ENCODE data around the gene THOC5.
"Not testable (repeated sequence)": the region's sequence is repeated elsewhere in the genome, so short reads cannot be mapped to it uniquely, and the experiment has no call there.

THOC5 gene

GRCh38 chr22:29553351-29554224, at the start of gene THOC5:
Gene THOC5, minus strand, starts transcription at chr22:29553757. Its CDS starts 4,610 bp downstream, at chr22:29549147.
- peak; percentile 82 to 85 for DNase-seq (ENCODE audit: low read depth in 2 of 2)

GRCh38 chr22:29598684-29599020, 45.1 kb upstream of the THOC5 start:
- DNase-seq (ENCODE audit: low read depth in 2 of 2): no peak

GRCh38 chr22:29597871-29598683, 44.5 kb upstream of the THOC5 start:
- not testable (repeated sequence) for DNase-seq (ENCODE audit: low read depth in 2 of 2)

GRCh38 chr22:29596408-29596807, 42.9 kb upstream of the THOC5 start:
- DNase-seq (ENCODE audit: low read depth in 2 of 2): no peak

GRCh38 chr22:29594447-29594846, 40.9 kb upstream of the THOC5 start:
- not testable (repeated sequence) for DNase-seq (ENCODE audit: low read depth in 2 of 2)

- no peak for DNase-seq (ENCODE audit: low read depth in 2 of 2)
These were observed 40.4 kb upstream of the THOC5 start for GRCh38 chr22:29593923-29594322.

GRCh38 chr22:29587938-29588699, 34.6 kb upstream of the THOC5 start:
- no peak for DNase-seq (ENCODE audit: low read depth in 2 of 2)

- DNase-seq (ENCODE audit: low read depth in 2 of 2): not testable (repeated sequence)
These were observed 32.7 kb upstream of the THOC5 start for GRCh38 chr22:29586193-29586705.

- DNase-seq (ENCODE audit: low read depth in 2 of 2): no peak
These were observed 31.4 kb upstream of the THOC5 start for GRCh38 chr22:29584975-29585374.

GRCh38 chr22:29581799-29582198, 28.2 kb upstream of the THOC5 start:
- DNase-seq (ENCODE audit: low read depth in 2 of 2): no peak

- no peak for DNase-seq (ENCODE audit: low read depth in 2 of 2)
These were observed 26.7 kb upstream of the THOC5 start for GRCh38 chr22:29580200-29580810.

- no peak for DNase-seq (ENCODE audit: low read depth in 2 of 2)
These were observed 25.1 kb upstream of the THOC5 start for GRCh38 chr22:29578462-29579200.

GRCh38 chr22:29574762-29575450, 21.3 kb upstream of the THOC5 start:
- DNase-seq (ENCODE audit: low read depth in 2 of 2): no peak

GRCh38 chr22:29570912-29571549, 17.5 kb upstream of the THOC5 start:
- no peak for DNase-seq (ENCODE audit: low read depth in 2 of 2)

GRCh38 chr22:29570456-29570855, 16.9 kb upstream of the THOC5 start:
- DNase-seq (ENCODE audit: low read depth in 2 of 2): no peak

- no peak for DNase-seq (ENCODE audit: low read depth in 2 of 2)
These were observed 15.6 kb upstream of the THOC5 start for GRCh38 chr22:29569011-29569678.

GRCh38 chr22:29567338-29567737, 13.8 kb upstream of the THOC5 start:
- no peak for DNase-seq (ENCODE audit: low read depth in 2 of 2)

GRCh38 chr22:29566513-29566912, 13.0 kb upstream of the THOC5 start:
- not testable (repeated sequence) for DNase-seq (ENCODE audit: low read depth in 2 of 2)

Data from activated CD4-positive, alpha-beta T cell treated with anti-CD3 and anti-CD28 coated beads for 24 hours (primary cell).